ENCODE measurements around the gene NFKBIB.
A peak's percentile ranks its signal among the peaks of the same experiment; 100 is the strongest.
"Not testable (repeated sequence)": the region's sequence is repeated elsewhere in the genome, so short reads cannot be mapped to it uniquely, and the experiment has no call there.

NFKBIB gene

DNA sequence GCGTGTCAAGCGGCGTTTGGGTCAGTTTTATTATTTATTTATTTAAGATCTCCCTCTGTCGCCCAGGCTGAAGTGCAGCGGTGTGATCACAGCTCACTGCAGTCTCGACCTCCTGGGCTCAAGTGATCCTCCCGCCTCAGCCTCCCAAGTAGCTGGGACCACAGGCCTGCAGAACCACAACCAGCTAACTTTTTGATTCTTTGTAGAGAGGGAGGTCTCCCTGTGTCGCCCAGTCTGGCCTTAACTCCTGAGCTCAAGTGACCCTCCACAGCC lies 31.7 kb downstream of the NFKBIB start:
- H3K4me1 ChIP-seq (ENCODE audit: control insufficient read depth, insufficient read depth, low read length) = peaks cover 12% of the 10 kb centered on the region
- H3K9ac ChIP-seq (ENCODE audit: low read length in 2 of 2) = peak overlapping the region; percentile 93 to 97
- no peaks in the 10 kb centered on the region for H3K27me3 ChIP-seq (ENCODE audit: control insufficient read depth in 1 of 2, insufficient read depth in 2 of 2, low read length in 2 of 2)
- H3K36me3 ChIP-seq (ENCODE audit: control insufficient read depth in 2 of 2, insufficient read depth in 2 of 2, low read length in 2 of 2) = peaks cover 7 to 14% of the 10 kb centered on the region in 2 donors
- H3K27ac ChIP-seq (ENCODE audit: low read length) = no peak overlapping the region
- peak overlapping the region; percentile 98 to 100 for H3K4me3 ChIP-seq (ENCODE audit: low read length in 2 of 2)
- no peaks in the 10 kb centered on the region for H3K9me3 ChIP-seq (ENCODE audit: control insufficient read depth in 2 of 2, low read length in 2 of 2)

DNA sequence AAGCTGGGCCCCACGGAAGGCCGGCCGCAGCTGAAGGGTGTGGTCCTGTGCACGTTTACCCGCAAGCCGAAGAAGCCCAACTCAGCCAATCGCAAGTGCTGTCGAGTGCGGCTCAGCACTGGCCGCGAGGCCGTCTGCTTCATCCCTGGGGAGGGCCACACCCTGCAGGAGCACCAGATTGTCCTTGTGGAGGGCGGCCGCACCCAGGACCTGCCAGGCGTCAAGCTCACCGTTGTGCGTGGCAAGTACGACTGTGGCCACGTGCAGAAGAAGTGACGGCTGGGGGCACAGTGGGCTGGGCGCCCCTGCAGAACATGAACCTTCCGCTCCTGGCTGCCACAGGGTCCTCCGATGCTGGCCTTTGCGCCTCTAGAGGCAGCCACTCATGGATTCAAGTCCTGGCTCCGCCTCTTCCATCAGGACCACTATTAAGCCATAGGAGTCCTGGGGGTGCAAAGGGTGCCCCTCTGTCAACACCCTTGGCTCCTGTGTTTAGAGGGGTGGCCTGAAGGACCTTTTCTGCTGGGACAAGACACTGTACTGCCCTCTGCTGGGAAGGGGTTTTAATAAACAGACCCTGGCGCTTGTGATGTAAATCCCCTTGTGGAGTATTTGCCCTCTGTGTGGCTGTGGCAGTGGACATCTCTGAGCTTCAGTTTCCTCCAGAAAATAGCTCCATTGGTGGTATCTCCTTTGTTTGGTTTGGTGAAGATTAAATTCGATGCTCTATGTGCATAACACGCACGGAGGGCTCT lies 32.8 kb downstream of the NFKBIB start:
- H3K9ac ChIP-seq (ENCODE audit: low read length in 2 of 2) = no peak overlapping the region
- no peak overlapping the region for H3K4me3 ChIP-seq (ENCODE audit: low read length in 2 of 2)
- H3K27me3 ChIP-seq (ENCODE audit: control insufficient read depth in 1 of 2, insufficient read depth in 2 of 2, low read length in 2 of 2) = no peaks in the 10 kb centered on the region
- H3K36me3 ChIP-seq (ENCODE audit: control insufficient read depth in 2 of 2, insufficient read depth in 2 of 2, low read length in 2 of 2) = peaks cover 7 to 14% of the 10 kb centered on the region in 2 donors
- H3K9me3 ChIP-seq (ENCODE audit: control insufficient read depth in 2 of 2, low read length in 2 of 2) = no peaks in the 10 kb centered on the region
- no peak overlapping the region for H3K27ac ChIP-seq (ENCODE audit: low read length)
- H3K4me1 ChIP-seq (ENCODE audit: control insufficient read depth, insufficient read depth, low read length) = peaks cover 12% of the 10 kb centered on the region

DNA sequence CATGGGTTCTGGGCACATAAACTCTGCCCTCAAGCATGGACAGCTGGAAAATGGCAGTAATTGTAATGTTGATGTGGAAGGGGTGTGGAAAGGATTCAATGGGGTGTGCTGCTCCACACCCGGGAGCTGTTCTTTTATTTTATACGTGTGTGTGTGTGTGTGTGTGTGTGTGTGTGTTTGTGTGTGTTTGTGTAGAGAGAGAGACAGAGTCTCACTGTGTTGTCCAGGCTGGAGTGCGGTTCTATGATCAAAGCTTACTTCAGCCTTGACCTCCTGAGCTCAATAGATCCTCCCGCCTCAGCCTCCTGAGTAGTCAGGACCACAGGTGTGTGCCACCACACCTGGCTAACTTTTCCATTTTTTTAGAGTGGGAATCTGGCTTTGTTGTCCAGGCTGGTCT lies 33.8 kb downstream of the NFKBIB start:
- H3K4me3 ChIP-seq (ENCODE audit: low read length in 2 of 2) = no peak overlapping the region
- no peaks in the 10 kb centered on the region for H3K9me3 ChIP-seq (ENCODE audit: control insufficient read depth in 2 of 2, low read length in 2 of 2)
- H3K27me3 ChIP-seq (ENCODE audit: control insufficient read depth in 1 of 2, insufficient read depth in 2 of 2, low read length in 2 of 2) = no peaks in the 10 kb centered on the region
- no peak overlapping the region for H3K9ac ChIP-seq (ENCODE audit: low read length in 2 of 2)
- H3K27ac ChIP-seq (ENCODE audit: low read length) = no peak overlapping the region
- H3K36me3 ChIP-seq (ENCODE audit: control insufficient read depth in 2 of 2, insufficient read depth in 2 of 2, low read length in 2 of 2) = peaks cover 7 to 14% of the 10 kb centered on the region in 2 donors
- peaks cover 12% of the 10 kb centered on the region for H3K4me1 ChIP-seq (ENCODE audit: control insufficient read depth, insufficient read depth, low read length)

DNA sequence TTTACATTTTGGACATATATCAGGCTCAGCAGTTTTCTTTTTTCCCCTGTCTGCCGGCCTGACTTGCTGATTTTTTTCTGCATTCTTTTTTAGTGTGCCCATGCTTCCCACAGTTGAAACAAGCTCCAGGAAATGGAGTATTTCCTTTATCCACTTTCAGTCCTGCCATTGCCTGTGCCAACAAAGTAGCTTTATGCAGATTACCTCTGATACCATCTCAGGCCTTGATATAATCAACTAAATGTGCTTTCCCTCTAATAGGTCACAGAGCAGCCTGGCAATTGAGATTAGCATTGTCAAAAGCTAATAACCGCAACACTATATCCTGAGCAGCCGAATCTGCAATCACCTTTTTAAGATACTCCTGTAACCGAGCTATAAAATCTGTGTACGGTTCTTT lies 40.2 kb downstream of the NFKBIB start:
- no peak overlapping the region for H3K4me3 ChIP-seq (ENCODE audit: low read length in 2 of 2)
- no peaks in the 10 kb centered on the region for H3K9me3 ChIP-seq (ENCODE audit: control insufficient read depth in 2 of 2, low read length in 2 of 2)
- H3K27me3 ChIP-seq (ENCODE audit: control insufficient read depth in 1 of 2, insufficient read depth in 2 of 2, low read length in 2 of 2) = no peaks in the 10 kb centered on the region
- peaks cover 0 to 7% of the 10 kb centered on the region in 2 donors for H3K36me3 ChIP-seq (ENCODE audit: control insufficient read depth in 2 of 2, insufficient read depth in 2 of 2, low read length in 2 of 2)
- H3K9ac ChIP-seq (ENCODE audit: low read length in 2 of 2) = no peak overlapping the region
- H3K27ac ChIP-seq (ENCODE audit: low read length) = no peak overlapping the region
- no peaks in the 10 kb centered on the region for H3K4me1 ChIP-seq (ENCODE audit: control insufficient read depth, insufficient read depth, low read length)

DNA sequence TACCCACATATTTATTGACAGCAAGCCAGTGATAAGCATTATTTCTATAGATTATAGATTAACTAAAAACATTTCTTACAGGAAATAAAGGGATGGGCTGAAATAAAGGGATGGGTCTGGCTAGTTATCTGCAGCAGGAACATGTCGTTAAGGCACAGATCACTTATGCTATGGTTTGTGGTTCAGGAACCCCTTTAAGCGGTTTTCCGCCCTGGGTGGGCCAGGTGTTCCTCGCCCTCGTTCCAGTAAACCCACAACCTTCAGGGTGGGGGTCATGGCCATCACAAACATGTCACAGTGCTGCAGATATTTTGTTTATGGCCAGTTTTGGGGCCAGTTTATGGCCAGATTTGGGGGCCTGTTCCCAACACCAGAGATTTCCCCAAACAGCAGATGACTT lies 41.7 kb downstream of the NFKBIB start:
- H3K9ac ChIP-seq (ENCODE audit: low read length in 2 of 2); H3K9me3 ChIP-seq (ENCODE audit: control insufficient read depth in 2 of 2, low read length in 2 of 2); H3K27me3 ChIP-seq (ENCODE audit: control insufficient read depth in 1 of 2, insufficient read depth in 2 of 2, low read length in 2 of 2); H3K4me1 ChIP-seq (ENCODE audit: control insufficient read depth, insufficient read depth, low read length); H3K4me3 ChIP-seq (ENCODE audit: low read length in 2 of 2); H3K27ac ChIP-seq (ENCODE audit: low read length): not testable (repeated sequence)
- H3K36me3 ChIP-seq (ENCODE audit: control insufficient read depth in 2 of 2, insufficient read depth in 2 of 2, low read length in 2 of 2) = peaks cover 1 to 12% of the 10 kb centered on the region in 2 donors

DNA sequence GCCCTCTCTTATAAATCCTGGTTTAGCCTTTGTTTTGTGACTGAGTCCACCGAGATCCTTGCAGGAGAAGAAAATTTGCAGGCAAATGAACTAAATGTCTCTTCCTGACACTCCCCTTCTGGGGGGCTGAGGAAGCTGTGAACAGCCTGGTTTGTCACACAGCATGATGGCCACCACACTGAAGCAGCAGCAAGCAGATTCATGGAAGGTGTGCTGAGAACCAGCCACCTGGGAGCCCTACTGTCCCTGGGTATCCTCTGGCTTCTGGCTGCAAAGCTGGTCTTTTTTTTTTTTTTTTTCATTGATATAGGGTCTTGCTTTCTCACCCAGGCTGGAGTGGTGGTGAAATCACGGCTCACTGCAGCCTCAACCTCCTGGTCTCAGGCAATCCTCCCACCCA lies 42.2 kb downstream of the NFKBIB start:
- H3K4me3 ChIP-seq (ENCODE audit: low read length in 2 of 2) = no peak overlapping the region
- peaks cover 4 to 17% of the 10 kb centered on the region in 2 donors for H3K36me3 ChIP-seq (ENCODE audit: control insufficient read depth in 2 of 2, insufficient read depth in 2 of 2, low read length in 2 of 2)
- no peaks in the 10 kb centered on the region for H3K4me1 ChIP-seq (ENCODE audit: control insufficient read depth, insufficient read depth, low read length)
- no peaks in the 10 kb centered on the region for H3K9me3 ChIP-seq (ENCODE audit: control insufficient read depth in 2 of 2, low read length in 2 of 2)
- no peaks in the 10 kb centered on the region for H3K27me3 ChIP-seq (ENCODE audit: control insufficient read depth in 1 of 2, insufficient read depth in 2 of 2, low read length in 2 of 2)
- no peak overlapping the region for H3K27ac ChIP-seq (ENCODE audit: low read length)
- no peak overlapping the region for H3K9ac ChIP-seq (ENCODE audit: low read length in 2 of 2)

DNA sequence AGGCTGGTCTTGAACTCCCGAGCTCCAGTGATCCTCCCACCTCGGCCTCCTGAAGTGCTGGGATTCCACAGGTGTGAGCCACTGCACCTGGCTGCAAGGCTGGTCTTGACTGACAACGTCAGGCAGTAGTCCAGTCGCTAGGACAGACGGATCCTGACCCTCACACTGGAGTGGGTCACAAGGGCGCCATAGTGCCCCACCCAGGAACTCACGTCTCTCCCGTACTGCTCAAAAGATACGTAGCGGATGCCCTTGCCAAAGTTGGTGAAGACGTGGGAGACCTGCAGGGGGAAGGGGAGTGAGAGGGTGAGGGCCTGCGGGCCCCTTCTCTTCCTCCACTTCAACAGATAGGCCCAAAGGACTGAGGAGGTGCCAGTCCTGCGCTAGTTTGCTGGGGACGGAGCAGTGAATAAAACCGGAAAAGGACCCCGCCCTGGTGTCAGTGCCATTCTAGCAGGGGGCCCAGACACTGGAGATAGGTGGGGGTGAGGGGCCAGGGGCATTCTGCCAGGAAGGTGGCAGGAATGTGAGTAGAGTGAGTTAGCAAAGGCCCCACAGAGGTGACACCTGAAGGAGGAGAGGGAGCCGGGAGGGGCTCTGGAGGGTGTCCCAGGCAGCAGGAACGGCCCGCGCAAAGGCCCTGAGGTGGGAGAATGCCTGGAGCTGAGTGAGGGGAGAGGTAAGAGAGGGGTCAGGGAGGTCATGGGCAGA lies 42.9 kb downstream of the NFKBIB start:
- Histone ChIP-seq H3K27ac (ENCODE audit: low read length) (no peak overlapping the region), H3K36me3 (ENCODE audit: control insufficient read depth in 2 of 2, insufficient read depth in 2 of 2, low read length in 2 of 2) (peaks cover 4 to 17% of the 10 kb centered on the region in 2 donors), H3K9ac (ENCODE audit: low read length in 2 of 2) (no peak overlapping the region), H3K27me3 (ENCODE audit: control insufficient read depth in 1 of 2, insufficient read depth in 2 of 2, low read length in 2 of 2) (no peaks in the 10 kb centered on the region), H3K4me3 (ENCODE audit: low read length in 2 of 2) (no peak overlapping the region), H3K9me3 (ENCODE audit: control insufficient read depth in 2 of 2, low read length in 2 of 2) (no peaks in the 10 kb centered on the region), H3K4me1 (ENCODE audit: control insufficient read depth, insufficient read depth, low read length) (no peaks in the 10 kb centered on the region)

DNA sequence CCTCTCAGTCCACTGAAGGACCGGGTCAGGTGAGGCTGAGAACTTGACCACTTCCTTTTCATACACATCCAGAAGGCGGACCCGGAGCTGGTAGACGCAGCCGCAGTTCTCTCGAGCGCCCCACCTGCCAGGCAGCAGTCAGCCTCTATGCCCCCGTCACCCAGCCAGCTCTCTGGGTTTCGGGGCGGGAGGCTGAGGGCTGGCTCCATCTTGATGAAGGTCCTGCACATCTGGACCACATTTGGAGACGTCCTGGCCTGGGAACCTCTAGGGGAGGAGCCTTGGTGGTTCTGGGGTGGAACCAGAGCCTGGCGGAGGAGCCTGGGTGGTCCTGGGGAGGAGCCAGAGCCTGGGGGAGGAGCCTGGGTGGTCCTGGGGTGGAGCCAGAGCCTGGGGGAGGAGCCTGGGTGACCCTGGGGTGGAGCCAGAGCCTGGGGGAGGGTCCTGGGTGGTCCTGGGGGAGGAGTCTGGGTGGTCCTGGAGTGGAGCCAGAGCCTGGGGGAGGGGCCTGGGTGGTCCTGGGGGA lies 45.3 kb downstream of the NFKBIB start:
- peaks cover 4 to 17% of the 10 kb centered on the region in 2 donors for H3K36me3 ChIP-seq (ENCODE audit: control insufficient read depth in 2 of 2, insufficient read depth in 2 of 2, low read length in 2 of 2)
- no peaks in the 10 kb centered on the region for H3K27me3 ChIP-seq (ENCODE audit: control insufficient read depth in 1 of 2, insufficient read depth in 2 of 2, low read length in 2 of 2)
- H3K9ac ChIP-seq (ENCODE audit: low read length in 2 of 2) = no peak overlapping the region
- no peak overlapping the region for H3K27ac ChIP-seq (ENCODE audit: low read length)
- H3K4me1 ChIP-seq (ENCODE audit: control insufficient read depth, insufficient read depth, low read length) = peaks cover 5% of the 10 kb centered on the region
- no peaks in the 10 kb centered on the region for H3K9me3 ChIP-seq (ENCODE audit: control insufficient read depth in 2 of 2, low read length in 2 of 2)
- no peak overlapping the region for H3K4me3 ChIP-seq (ENCODE audit: low read length in 2 of 2)

DNA sequence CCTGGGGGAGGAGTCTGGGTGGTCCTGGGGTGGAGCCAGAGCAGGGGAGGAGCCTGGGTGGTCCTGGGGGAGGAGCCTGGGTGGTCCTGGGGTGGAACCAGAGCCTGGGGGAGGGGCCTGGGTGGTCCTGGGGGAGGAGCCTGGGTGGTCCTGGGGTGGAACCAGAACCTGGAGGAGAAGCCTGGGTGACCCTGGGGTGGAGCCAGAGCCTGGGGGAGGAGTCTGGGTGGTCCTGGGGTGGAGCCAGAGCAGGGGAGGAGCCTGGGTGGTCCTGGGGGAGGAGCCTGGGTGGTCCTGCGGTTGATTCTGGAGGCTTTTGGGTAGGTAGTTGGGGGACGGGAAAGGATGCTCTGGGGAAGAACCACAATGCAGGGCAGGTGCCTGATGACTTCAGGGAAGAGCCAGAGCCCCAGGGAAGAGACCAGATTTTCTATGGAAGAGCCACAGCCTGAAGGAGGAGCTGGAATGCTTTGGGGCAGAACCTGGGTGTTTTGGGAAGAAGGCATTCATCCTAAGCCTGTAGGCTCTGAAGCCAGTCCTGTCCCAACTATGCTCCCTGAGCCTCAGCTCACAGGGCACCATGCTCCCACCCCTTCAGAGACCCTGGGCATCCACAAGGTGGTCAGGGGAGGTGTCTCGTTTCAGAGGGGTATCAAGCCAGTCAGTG lies 45.9 kb downstream of the NFKBIB start:
- no peaks in the 10 kb centered on the region for H3K27me3 ChIP-seq (ENCODE audit: control insufficient read depth in 1 of 2, insufficient read depth in 2 of 2, low read length in 2 of 2)
- H3K9ac ChIP-seq (ENCODE audit: low read length in 2 of 2) = no peak overlapping the region
- no peaks in the 10 kb centered on the region for H3K9me3 ChIP-seq (ENCODE audit: control insufficient read depth in 2 of 2, low read length in 2 of 2)
- H3K4me1 ChIP-seq (ENCODE audit: control insufficient read depth, insufficient read depth, low read length) = peaks cover 9% of the 10 kb centered on the region
- H3K36me3 ChIP-seq (ENCODE audit: control insufficient read depth in 2 of 2, insufficient read depth in 2 of 2, low read length in 2 of 2) = peaks cover 4 to 17% of the 10 kb centered on the region in 2 donors
- no peak overlapping the region for H3K4me3 ChIP-seq (ENCODE audit: low read length in 2 of 2)
- no peak overlapping the region for H3K27ac ChIP-seq (ENCODE audit: low read length)

DNA sequence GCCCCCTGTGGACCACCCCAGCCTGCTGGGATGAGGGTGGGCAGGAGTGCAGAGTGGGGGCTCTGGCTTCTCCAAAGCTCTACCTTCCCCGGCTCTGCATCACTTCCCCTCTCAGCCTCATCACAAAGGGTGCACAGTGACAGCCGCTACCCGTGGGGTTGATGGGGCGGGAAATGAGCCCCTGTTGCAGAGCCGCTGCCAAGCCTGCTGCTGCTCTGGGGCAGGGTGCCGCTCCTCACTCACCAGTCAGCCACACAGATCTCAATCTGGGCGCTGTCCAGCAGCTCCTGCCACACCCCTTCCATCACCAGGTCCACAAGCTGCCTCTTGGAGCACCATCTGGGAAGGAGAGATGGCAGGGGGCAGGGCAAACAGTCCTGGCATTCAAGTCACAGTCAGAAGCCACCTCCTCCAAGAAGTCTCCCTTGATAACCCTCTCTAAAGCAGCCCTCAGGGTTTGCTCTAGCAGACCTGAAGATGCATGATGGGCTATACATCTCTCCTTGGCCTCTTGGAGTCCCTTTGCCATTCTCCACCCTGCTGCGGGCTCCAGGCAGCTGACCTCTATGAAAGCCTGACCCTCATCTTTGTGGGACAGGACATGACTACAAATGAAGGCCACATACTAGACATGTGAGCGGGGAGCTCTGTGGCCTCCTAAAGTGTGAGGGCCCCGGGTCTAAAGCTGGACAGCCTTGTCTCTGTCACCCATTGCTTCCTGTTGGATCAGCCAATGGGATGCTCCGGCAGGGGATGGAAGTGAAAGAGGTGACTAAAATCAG lies 46.7 kb downstream of the NFKBIB start:
- Histone ChIP-seq H3K4me3 (ENCODE audit: low read length in 2 of 2) (no peak overlapping the region), H3K4me1 (ENCODE audit: control insufficient read depth, insufficient read depth, low read length) (peaks cover 9% of the 10 kb centered on the region), H3K36me3 (ENCODE audit: control insufficient read depth in 2 of 2, insufficient read depth in 2 of 2, low read length in 2 of 2) (peaks cover 4 to 17% of the 10 kb centered on the region in 2 donors), H3K27me3 (ENCODE audit: control insufficient read depth in 1 of 2, insufficient read depth in 2 of 2, low read length in 2 of 2) (no peaks in the 10 kb centered on the region), H3K27ac (ENCODE audit: low read length) (no peak overlapping the region), H3K9ac (ENCODE audit: low read length in 2 of 2) (no peak overlapping the region), H3K9me3 (ENCODE audit: control insufficient read depth in 2 of 2, low read length in 2 of 2) (no peaks in the 10 kb centered on the region)

Measured in stomach smooth muscle (tissue), 2 donors.